OCI-LY7 (cell line): ENCODE results near the gene COPE.

Experiments
- CTCF ChIP-seq: fragments of 200-600 bp; sonication (generic); conservative IDR thresholded peaks from 2 replicates; pipeline ENCODE4 v1.5.1; 2014; ENCODE audit warnings: mild to moderate bottlenecking, antibody characterized with exemption, low read length, moderate library complexity, mixed read lengths
- EZH2phosphoT487 ChIP-seq: fragments of 200-600 bp; sonication (generic); IDR thresholded peaks from 2 replicates; pipeline ENCODE4 v1.6.1; 2018; ENCODE audit warnings: low read depth, borderline replicate concordance, mild to moderate bottlenecking, mixed run types, antibody characterized with exemption, low read length, moderate library complexity, mixed read lengths

GRCh38 chr19:18894254-18895037 lies 24.7 kb downstream of the COPE start:
- TF ChIP-seq CTCF = no peak
- TF ChIP-seq EZH2phosphoT487 = no peak
